DLD1 (cell line): Measurements from ENCODE around the gene TJP3.
"Not testable (repeated sequence)": the region's sequence is repeated elsewhere in the genome, so short reads cannot be mapped to it uniquely, and the experiment has no call there.

Experiments
- in situ Hi-C: cut with HindIII; loops from 2 replicates; pipeline ENCODE4 v1.10.0; 2017; ENCODE audit warnings: low sequenced_read_pairs

The TJP3 gene, protein sequence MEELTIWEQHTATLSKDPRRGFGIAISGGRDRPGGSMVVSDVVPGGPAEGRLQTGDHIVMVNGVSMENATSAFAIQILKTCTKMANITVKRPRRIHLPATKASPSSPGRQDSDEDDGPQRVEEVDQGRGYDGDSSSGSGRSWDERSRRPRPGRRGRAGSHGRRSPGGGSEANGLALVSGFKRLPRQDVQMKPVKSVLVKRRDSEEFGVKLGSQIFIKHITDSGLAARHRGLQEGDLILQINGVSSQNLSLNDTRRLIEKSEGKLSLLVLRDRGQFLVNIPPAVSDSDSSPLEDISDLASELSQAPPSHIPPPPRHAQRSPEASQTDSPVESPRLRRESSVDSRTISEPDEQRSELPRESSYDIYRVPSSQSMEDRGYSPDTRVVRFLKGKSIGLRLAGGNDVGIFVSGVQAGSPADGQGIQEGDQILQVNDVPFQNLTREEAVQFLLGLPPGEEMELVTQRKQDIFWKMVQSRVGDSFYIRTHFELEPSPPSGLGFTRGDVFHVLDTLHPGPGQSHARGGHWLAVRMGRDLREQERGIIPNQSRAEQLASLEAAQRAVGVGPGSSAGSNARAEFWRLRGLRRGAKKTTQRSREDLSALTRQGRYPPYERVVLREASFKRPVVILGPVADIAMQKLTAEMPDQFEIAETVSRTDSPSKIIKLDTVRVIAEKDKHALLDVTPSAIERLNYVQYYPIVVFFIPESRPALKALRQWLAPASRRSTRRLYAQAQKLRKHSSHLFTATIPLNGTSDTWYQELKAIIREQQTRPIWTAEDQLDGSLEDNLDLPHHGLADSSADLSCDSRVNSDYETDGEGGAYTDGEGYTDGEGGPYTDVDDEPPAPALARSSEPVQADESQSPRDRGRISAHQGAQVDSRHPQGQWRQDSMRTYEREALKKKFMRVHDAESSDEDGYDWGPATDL

DNA sequence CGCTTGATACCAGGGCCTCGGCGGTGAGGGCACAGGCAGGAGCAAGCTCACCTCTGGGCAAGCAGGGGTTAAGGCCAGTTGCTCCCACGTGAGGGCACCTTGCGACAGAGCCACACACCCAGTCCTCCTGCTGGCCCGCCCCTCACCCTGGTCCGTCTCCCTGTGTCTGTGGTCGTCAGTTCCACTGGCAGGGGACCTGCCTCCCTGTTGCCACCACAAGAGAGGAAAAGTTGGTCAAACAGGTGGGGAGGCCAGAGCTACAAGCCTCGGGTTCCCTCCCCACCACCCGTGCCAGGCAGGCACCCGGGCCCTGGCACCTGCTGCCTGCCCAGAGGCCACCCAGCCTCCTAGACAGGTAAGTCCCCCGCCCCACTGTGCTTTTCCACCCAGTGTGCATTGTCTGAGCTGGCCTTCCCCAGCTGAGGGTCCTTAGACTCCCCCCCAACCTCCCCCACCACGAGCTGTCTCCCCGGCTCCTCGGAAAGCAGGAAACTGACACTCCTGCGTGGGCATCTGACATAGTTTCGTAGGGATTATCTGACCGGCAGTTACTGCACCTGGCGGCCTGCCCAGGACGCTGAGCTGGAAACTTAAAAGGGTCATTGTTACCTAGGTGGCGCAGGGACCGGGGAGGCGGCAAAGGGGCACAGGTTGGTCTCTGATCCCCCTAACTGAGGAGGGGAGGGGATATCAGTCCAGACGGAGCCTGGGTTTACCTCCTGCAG, at the start of gene TJP3:
Gene TJP3, plus strand, starts transcription at position 178 of the 725 bp plus-strand sequence. CDS start 20,049 bp downstream, outside the sequence.
- in situ Hi-C loops: no loop called here

DNA sequence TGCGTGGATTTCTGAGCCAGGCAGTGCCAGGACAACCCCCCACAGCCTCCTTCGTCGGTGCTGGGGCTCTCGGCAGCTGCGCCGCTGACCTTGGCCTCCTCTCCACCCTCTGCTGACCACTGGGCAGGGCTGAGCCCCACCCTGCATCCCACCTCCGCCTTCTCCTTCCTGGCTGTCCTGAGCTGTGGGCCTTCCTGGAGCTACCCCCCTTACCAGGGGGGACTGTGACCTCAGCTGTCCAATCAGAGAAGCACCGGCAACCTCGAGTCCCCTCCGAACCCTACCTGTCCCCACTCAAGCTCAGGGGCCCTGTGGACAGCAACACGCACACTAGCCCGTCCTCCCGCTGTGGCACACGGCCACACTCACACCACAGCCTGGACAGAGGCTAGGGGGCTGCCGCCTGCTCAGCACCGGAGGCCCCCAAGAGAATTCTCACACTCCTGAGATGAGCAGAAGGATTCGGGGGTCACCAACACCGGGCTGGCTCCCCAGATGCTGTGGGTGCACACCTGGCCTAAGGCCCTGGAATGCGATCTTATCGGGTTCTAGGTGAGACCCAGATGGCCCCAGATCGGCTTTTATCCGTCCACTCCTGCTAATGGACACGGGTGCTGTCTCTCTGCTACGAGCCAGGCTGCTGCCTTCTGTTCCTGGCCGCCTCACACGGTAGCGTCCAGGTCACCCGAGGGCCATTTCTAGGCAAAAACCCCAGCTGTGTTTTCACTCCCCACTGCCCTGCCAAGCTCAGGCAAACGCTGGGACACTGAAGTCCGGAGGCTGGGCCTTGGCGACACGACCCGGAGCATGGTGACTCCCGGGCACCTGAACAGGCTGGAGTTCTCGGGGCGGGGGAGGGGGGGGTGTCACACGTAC, 49.1 kb upstream of the TJP3 start:
- in situ Hi-C loops: no loop called here

DNA sequence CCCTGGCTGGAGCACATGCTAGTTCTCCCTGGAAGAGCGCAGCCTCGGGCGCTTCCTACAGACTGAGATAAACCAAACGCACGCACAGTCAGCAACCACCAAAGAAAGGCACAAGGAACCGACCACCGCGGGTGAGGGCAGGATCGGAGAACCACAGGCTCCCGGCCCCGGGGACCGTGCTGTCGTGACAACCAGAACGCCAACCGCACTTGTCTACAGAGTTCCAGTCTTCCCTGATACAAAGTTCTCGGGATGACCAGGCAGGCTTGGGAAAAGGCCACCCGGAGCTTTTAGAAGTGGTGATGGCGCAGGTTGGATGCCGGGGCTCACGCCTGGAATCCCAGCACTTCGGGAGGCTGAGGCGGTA, 48.5 kb upstream of the TJP3 start:
- in situ Hi-C loops: no loop called here

DNA sequence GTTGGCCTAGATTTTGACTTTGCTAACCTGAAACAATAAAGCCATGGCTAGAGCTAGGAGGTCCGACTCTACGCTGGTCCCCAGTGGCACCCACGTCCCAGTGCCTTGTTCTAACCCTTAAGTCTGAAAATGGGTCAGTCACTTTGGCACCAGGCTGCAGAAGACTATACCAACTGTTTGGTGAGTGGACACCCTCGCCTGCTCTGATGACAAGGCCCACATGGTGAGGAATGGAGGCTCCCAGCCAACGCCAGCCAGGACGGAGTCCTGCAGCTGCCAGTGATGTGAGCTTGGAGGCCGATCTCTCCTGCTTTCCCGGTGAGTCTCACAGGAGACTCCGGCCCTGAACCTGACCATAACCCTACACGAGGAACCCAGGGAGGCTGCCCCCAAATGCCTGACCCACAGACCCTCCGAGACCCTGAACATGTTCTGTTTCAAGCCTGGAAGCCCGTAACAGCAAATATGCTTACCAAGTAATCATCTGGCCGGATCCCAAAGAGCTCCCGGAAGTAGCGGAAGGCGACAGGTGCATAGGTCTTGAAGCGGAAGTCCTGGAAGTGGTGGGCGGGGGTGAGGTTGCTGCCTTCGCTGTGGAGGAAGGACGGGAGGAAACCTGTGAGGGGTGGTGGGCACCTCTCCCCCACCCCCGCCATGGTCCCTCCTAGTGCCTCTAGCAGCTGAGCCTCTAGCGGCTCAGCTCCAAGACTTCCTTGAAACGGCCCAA, 47.5 kb upstream of the TJP3 start:
- in situ Hi-C loops: no loop called here

DNA sequence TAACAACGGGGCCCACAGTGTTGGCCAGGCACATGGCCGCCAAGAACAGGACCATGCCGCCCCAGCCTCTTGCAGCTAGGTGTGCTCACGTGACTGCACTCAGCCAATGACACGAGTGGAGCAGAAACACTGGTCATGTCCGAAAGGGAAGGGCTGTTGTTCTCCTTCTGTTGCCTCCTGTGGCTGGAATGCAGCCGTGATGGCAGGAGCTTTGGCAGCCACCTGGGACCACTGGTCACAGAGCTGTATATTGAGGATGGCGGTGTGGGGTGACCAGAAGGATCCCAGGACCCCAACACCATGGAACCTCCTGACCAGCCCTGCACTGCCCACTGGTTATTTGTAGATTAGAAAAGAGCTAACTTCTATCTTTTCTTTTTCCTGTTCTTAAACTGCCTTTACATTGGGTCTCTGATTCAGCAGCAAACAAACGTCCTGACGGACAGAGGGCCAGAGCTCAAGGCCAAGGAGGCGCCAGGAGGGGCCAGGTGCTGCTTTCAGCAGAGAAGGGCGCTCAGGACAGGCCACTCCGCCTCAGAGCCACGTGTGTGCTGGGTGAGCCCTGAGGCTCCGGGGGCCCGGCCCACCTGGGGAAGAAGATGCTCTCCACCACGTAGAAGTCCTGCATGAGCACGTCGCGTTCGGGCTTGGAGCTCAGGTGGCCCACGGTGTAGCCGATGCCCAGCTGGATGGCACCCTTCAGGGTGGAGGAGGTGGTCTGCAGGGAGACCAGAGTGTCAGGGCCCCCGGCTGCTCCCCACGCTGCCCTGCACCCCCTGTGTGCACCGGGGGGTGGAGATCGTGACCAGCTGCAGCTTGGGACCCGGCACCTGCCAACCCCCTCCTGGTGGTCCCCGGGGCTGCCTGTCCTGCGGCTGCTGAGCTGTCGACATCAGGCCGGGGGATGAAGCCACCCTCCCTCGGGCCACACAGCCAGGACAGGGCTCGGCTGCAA, 46.6 kb upstream of the TJP3 start:
- in situ Hi-C loops: no loop called here

DNA sequence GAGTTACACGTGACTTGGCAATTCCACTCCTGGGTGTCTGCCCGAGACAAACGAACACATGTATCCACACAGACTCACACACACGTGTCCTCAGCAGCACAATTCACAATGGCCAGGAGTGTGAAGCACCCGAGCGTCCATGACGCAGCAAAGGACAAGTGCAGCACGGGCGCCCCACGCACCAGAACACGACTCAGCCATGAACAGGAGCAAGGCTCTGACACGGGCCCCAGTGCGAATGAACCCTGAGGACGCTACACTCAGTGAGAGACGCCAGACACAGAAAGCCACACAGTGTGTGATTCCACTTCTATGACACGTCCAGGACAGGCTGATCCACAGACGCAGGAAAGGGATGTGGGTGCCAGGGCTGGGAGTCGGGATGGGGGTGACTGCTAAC, 44.3 kb upstream of the TJP3 start:
- in situ Hi-C loops: no loop called here

DNA sequence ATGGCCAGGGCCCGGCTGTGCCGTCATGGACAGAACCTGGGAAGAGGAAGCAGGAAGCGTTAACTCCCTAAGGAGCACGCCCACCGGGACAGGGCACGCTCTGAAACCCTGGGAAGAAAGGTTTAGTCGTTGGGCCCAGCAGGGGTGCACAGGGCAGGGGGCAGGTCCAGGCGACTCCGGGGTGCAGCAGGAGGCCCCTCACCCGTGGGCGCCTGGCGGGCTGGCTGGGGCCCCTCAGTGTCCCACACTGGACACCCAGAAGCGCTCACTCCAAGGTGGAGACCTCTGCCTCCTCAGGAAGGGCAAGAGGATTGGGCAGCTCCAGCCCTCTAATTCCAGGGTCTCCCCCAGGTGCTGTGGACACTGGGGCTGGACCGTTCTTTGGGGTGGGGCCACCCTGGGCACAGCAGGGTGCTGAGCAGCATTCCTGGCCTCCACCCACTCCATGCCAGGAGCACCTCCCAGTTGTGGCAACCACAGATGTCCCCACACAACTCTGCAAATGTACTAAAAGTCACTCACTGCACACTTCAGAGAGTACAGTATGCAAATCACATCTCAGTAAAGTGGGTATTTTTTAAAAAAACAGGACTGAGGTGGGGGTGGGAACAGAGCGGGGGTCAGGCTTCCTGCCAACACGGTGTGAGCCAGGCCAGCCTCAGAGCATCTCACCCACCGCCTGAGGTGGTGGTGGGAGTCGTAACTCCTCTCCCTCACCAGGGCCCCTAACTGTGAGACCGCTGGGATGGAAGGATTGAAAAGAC, 43.1 kb upstream of the TJP3 start:
- in situ Hi-C loops: no loop called here

DNA sequence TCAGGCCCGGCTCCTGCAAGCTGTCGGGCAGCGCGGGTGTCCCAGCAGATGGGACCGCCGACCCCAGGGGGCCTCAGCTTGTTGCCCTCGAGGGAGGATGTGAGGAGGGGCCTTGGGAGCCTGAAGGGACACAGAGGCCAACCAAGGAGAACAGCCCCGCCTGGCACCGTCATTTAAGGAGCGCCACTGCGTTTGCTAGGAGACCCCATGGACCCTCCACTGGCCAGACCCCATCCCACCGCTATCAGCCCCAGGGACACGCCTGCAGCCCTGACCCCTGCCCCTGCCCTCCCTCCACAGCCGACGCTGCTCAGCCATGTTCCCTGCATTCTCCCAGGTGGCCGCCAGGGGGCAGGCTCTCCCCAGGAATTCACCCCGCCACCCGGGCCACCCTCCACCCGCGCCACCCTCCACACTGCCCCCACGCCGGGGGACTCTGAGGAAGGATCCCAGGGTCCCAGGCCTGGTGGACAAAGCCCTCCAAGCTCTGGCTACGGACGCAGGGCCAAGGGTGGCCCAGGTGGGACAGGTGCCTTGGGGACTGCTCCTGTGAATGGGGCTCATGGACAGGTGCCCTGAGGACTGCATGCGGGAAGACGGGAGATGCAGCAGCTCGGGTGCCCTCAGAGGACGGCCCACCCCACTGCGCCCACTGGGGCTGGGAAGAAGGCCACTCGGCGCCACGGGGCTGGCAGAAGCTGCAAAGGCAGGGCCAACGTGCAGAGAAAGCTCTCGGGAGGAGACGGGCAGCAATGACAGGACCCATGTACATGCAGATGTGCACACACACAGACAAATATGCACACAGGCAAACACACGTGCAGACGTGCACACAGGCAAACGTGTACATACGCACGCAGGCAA, 42.3 kb upstream of the TJP3 start:
- in situ Hi-C loops: no loop called here

DNA sequence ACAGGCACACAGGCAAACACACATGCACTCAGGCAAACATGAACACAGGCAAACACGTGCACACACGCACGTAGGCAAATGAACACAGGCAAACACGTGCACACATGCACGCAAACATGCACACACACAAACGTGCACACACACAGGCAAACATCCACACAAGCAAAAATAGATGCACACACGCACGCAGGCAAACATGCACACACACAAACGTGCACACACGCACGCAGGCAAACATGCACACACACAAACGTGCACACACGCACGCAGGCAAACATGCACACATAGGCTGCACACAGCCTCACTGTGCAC, 41.7 kb upstream of the TJP3 start:
- in situ Hi-C loops: not testable (repeated sequence)

DNA sequence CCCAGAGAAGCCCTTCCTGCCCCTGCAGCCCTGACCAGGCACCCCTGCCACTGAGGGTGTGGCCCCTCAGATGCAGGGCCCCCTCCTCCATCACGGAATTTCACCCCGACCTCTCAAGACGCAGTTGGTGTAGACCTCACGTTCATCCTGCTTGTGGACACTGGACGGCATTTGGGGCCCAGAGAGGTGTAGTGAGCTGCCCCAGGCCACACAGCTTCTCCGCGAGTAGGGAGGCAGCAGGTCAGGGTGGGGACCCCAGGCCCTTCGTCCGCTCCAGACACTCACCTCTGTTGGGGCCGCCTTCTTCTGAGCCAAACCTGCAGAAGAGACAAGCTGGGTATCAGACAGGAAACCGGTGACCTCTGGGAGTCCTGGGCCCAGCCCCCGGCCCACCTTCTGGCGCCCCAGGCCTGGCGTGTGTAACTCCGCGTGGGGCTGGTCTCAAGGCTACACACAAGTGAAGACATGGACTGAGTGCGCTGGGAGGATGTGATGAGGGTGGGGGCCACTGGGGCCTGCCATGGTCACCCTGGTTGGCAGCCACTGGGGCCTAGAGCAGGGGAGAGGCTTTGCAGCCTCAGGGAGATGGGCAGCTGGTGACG, 41.0 kb upstream of the TJP3 start:
- in situ Hi-C loops: no loop called here

DNA sequence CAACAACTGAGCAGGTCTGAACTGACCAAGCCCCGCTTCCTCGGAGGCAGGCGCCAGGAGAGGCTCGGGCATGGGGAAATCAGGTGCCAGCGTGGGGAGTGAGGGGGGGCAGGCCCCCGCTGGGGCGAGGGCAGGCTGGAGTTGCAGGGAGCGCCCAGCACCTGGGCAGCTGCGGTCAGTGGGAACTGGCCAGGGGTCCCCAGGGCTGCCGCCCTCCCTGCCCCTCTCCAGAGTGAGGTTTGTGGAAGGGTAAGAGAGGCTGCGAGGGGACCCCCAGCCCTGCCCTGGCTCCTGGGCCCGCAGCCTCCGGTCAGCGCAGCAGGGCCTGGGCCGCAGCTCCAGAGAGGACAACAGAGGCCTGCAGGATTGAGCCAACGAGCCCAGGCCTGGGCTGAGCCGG, 40.4 kb upstream of the TJP3 start:
- in situ Hi-C loops: no loop called here

DNA sequence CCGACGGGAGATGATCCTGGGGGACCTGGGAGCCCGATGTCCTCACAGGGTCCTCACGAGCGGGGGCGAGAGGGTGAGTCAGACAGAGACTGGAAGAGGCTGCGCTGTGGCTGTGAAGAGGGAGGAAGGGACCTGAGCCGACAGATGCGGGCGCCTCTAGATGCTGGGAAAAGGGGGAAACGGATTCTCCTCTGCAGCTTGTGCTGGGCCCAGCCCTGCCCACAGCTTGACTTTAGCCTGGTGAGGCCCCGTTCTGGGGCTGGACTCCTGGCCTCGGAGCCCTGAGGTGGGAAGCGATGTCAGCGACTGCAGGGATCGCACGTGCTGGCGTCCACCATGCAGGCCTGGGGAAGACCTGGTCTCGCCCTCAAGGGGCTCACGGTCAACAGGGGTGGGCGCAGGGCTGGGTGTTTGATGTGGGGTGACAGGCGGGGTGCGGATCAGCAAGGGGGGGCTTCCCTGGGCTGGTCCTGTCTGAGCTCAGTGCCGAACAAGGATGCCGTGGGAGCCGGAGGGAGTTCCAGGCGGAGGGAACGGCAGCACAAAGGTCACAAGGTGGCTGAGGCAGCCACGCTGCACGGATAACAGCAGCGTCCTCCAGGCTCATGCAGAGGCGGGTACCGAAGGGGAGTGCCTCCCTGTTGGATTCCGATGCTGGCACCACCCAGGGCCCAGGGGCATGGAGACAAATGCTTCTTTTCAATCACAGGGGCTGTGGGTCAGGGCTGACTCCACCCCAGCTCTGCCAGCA, 39.7 kb upstream of the TJP3 start:
- in situ Hi-C loops: no loop called here

DNA sequence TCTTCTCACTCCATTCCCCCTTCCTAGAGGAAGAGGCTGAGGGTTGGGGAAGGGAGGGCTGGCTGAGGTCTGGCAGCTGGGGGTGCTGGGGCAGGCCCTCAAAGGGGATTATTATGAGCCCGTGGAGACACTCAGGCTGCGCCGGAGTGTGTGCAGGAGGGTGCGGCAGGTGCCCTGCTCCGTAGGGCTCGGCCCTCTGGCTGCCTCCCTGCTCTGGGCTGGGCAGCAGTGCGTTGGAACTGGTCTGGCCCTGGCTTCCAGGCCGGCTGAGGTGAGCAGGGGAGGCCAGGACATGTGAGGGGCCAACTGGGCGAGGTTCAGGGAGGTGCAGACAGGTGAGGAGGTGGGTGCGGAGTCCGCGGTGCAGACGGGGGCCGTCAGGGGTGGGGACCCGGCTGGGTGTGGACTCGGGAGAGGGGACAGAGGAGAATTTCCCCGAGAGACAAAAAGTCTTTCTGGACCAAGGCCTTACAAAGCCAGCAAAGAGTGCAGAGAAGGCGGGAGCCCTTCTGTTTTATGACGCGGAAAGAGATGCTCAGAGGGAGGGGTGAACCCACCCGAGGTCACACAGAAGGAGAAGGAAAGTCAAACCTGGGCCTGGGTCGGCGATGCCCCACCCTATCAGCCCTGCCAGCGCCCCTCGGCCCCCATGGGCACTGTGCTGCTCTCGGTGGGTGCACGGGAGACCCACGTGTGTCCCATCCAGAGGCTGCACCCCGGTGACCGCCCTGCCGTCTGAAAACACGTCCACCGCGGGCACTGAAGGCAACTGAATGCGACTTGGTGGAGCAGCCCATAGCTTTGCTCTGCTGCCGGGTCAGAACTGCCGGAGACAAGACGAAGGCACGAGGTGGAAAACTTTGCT, 38.9 kb upstream of the TJP3 start:
- in situ Hi-C loops: no loop called here

DNA sequence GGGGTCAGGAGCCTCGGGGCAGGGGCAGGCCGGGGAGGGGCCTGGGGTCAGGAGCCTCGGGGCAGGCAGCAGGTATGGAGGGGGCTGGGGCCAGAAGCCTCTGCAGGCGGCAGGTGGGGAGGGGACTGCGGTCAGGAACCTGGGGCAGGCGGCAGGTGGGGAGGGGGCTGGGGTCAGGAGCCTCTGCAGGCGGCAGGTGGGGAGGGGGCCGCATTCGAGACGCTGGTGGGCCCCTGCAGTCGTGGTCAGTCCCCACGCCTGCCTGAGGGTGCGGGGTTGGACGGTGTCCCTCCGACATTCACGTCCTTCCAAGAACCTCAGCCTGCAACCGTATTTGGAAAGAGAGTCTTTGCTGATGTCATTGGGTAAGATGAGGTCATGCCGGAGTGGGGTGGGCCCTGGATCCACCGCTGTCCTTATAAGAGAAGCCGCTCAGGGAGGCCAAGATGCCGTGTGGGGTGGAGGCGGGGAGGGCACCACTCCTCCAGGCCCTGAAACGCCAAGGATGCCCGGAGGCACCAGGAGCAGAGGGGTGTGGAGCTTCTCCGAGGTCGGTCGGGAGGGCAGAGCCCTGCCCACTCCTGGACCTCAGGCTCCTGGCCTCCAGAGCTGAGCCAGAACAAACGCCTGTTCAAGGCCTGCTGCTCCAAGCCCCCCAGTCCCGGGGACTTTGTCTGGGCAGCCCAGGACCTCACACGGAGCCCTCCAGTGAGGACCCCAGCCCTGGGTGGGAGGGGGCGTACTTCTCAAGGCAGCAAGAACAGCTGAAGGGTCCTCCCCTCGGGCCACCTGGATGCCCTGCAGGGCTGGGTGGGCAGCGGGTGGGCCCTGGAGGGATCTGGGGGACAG, 38.0 kb upstream of the TJP3 start:
- in situ Hi-C loops: no loop called here
